Measurements from ENCODE around the gene PIM2. TPM values are rescaled to one million over a fixed set of nuclear protein-coding genes. Genes with fewer than 3 reads are reported as not detected.

PIM2 gene
- polyA plus RNA-seq, 1 of the 3 experiments (the other 2 are of a cell fraction), result 12.3 TPM

DNA sequence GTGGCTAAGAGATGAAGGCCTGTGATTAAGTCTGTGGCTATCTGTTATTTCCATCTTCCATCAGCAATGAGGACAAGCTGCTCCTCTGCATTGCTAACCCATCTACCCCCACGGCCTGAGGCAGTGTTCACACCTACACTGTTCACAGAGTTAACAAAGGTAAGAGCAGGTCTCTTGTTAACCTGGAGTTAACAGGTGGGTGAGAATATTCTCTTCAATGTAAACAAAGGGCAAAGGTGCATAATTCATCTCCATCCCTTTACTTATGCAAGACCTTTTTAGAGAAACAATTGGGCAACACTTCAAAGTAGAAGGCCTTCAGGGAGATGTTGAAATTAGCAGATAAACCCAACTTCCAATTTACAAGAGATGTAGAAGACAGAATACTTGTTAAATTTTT is 10.2 kb downstream of the PIM2 start:
- Histone ChIP-seq H3K79me2 (ENCODE audit: insufficient read depth) (peaks cover 38% of the 10 kb centered on the region), H3K36me3 (replicated peaks in 1 of 2; ENCODE audit: control insufficient read depth in 1 of 2, insufficient read depth in 2 of 2, low read length in 1 of 2) (peaks cover 8 to 43% of the 10 kb centered on the region in 2 experiments), H3K9me2 (no peaks in the 10 kb centered on the region), H3F3A (replicated peaks; ENCODE audit: insufficient read depth) (peaks cover 6% of the 10 kb centered on the region), H3K9ac (no peak overlapping the region), H3K27me3 (ENCODE audit: insufficient read depth) (no peaks in the 10 kb centered on the region), H2AFZ (ENCODE audit: low read depth) (no peak overlapping the region), H3K9me3 (no peaks in the 10 kb centered on the region), H3K4me1 (ENCODE audit: control insufficient read depth in 1 of 2, insufficient read depth in 2 of 2, low read depth in 1 of 2, low read length in 1 of 2) (peaks cover 0 to 15% of the 10 kb centered on the region in 2 experiments; a peak in 1 of 4 replicates), H3K4me3 (ENCODE audit: low read depth in 2 of 2, low read length in 1 of 2) (no peak overlapping the region), H4K20me1 (ENCODE audit: insufficient read depth) (0 out of 2 replicates have a peak, but pooled peaks cover 13% of the 10 kb centered on the region), H3K4me2 (no peak overlapping the region), H3K27ac (ENCODE audit: low read depth in 2 of 2, low read length in 1 of 2) (no peak overlapping the region)
- CTCF ChIA-PET, result no interaction called here
- TF ChIP-seq TAF1 (IDR thresholded peaks at IDR 0.05; ENCODE audit: borderline replicate concordance, low read depth, low read length) (no peak), FOXM1 (IDR thresholded peaks at IDR 0.05; ENCODE audit: low read depth) (no peak), POLR2AphosphoS5 (IDR thresholded peaks at IDR 0.05; ENCODE audit: low read depth, low read length) (no peak), YY1 (IDR thresholded peaks at IDR 0.05; ENCODE audit: low read depth) (no peak), GABPA (IDR thresholded peaks at IDR 0.05; ENCODE audit: low read depth) (no peak), RAD21 (IDR thresholded peaks at IDR 0.05; ENCODE audit: low read length) (no peak)
- TF ChIP-seq, protein P1, sequence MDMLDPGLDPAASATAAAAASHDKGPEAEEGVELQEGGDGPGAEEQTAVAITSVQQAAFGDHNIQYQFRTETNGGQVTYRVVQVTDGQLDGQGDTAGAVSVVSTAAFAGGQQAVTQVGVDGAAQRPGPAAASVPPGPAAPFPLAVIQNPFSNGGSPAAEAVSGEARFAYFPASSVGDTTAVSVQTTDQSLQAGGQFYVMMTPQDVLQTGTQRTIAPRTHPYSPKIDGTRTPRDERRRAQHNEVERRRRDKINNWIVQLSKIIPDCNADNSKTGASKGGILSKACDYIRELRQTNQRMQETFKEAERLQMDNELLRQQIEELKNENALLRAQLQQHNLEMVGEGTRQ (IDR thresholded peaks at IDR 0.05; ENCODE audit: borderline replicate concordance, low read depth, low read length), result no peak
- TF ChIP-seq, protein P2, sequence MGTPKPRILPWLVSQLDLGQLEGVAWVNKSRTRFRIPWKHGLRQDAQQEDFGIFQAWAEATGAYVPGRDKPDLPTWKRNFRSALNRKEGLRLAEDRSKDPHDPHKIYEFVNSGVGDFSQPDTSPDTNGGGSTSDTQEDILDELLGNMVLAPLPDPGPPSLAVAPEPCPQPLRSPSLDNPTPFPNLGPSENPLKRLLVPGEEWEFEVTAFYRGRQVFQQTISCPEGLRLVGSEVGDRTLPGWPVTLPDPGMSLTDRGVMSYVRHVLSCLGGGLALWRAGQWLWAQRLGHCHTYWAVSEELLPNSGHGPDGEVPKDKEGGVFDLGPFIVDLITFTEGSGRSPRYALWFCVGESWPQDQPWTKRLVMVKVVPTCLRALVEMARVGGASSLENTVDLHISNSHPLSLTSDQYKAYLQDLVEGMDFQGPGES (IDR thresholded peaks at IDR 0.05; ENCODE audit: low read depth, low read length), result no peak
- TF ChIP-seq, protein P3, sequence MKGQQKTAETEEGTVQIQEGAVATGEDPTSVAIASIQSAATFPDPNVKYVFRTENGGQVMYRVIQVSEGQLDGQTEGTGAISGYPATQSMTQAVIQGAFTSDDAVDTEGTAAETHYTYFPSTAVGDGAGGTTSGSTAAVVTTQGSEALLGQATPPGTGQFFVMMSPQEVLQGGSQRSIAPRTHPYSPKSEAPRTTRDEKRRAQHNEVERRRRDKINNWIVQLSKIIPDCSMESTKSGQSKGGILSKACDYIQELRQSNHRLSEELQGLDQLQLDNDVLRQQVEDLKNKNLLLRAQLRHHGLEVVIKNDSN (IDR thresholded peaks at IDR 0.05; ENCODE audit: borderline replicate concordance, low read depth), result no peak
- WGBS (ENCODE audit: low lambda C conversion rate), result 92% methylated on average over 1 of the region's 1 CpG
- no peak for DNase-seq
- POLR2A ChIA-PET, result no interaction called here

DNA sequence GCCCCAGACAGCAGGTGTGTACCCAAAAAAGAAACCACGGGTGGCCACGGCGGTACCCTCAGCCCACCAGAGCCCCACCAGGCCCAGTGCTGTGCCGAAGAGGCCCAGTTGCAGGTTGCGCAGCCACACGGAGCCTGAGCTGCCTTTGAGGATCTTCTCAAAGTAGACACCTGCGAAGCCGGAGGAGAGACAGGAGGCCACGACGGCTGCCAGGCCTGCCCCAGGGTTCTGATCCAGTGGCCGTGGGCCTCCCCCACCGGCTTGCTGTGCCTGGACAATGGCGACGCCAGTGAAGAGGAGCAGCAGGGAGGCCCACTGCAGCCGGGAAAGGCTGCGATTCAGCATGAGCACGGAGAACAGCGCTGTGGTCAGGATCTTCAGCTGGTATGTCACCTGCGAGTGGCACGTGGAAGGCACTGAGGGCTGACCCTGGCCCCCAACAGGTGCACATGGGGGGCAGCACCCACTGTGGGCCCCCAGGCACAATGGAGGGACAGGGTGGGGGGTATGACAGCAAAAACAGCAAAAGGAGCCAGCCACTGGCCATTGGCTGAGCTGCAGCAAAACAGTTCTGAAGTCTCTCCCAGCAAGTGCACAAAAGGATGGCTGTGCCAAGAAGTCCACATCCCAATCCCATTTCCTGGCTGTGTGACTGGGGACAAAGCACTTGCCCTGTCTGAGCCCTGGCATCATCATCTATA is 13.6 kb downstream of the PIM2 start:
- H3K9ac ChIP-seq, result no peak overlapping the region
- no peak for TF ChIP-seq RXRA (IDR thresholded peaks at IDR 0.05; ENCODE audit: borderline replicate concordance, low read depth)
- no peak for TF ChIP-seq EP300 (IDR thresholded peaks at IDR 0.05; ENCODE audit: borderline replicate concordance in 1 of 2, low read depth in 1 of 2, low read length in 1 of 2)
- no peak for TF ChIP-seq JUND (IDR thresholded peaks at IDR 0.05)
- no peak for TF ChIP-seq TAF1 (IDR thresholded peaks at IDR 0.05; ENCODE audit: borderline replicate concordance, low read depth, low read length)
- TF ChIP-seq MXI1 (IDR thresholded peaks at IDR 0.05; ENCODE audit: low read depth, low read length), result no peak
- TF ChIP-seq FOSL2 (IDR thresholded peaks at IDR 0.05; ENCODE audit: borderline replicate concordance, low read depth), result no peak
- no peak for TF ChIP-seq ELF1 (IDR thresholded peaks at IDR 0.05)
- TF ChIP-seq EZH2phosphoT487 (IDR thresholded peaks at IDR 0.05; ENCODE audit: borderline replicate concordance, low read depth), result no peak
- no peak for TF ChIP-seq CHD2 (IDR thresholded peaks at IDR 0.05; ENCODE audit: low read length, partially characterized antibody)
- TF ChIP-seq GABPA (IDR thresholded peaks at IDR 0.05; ENCODE audit: low read depth), result no peak
- TF ChIP-seq RFX5 (IDR thresholded peaks at IDR 0.05; ENCODE audit: low read length), result no peak
- no peak for TF ChIP-seq REST (IDR thresholded peaks at IDR 0.05; ENCODE audit: low read depth, low read length)

More for the DNA sequence above, 13.6 kb downstream of the PIM2 start:
- POLR2A ChIA-PET, result no interaction called here
- Histone ChIP-seq H3K79me2 (ENCODE audit: insufficient read depth) (peaks cover 26% of the 10 kb centered on the region), H3K27ac (ENCODE audit: low read depth in 2 of 2, low read length in 1 of 2) (no peak overlapping the region), H3K4me2 (no peak overlapping the region), H3F3A (replicated peaks; ENCODE audit: insufficient read depth) (peaks cover 3% of the 10 kb centered on the region), H2AFZ (ENCODE audit: low read depth) (no peak overlapping the region), H3K4me3 (ENCODE audit: low read depth in 2 of 2, low read length in 1 of 2) (no peak overlapping the region), H4K20me1 (ENCODE audit: insufficient read depth) (0 out of 2 replicates have a peak, but pooled peaks cover 13% of the 10 kb centered on the region), H3K9me2 (no peaks in the 10 kb centered on the region), H3K27me3 (ENCODE audit: insufficient read depth) (no peaks in the 10 kb centered on the region), H3K36me3 (replicated peaks in 1 of 2; ENCODE audit: control insufficient read depth in 1 of 2, insufficient read depth in 2 of 2, low read length in 1 of 2) (peaks cover 8 to 51% of the 10 kb centered on the region in 2 experiments), H3K9me3 (no peaks in the 10 kb centered on the region), H3K4me1 (ENCODE audit: control insufficient read depth in 1 of 2, insufficient read depth in 2 of 2, low read depth in 1 of 2, low read length in 1 of 2) (peaks cover 0 to 7% of the 10 kb centered on the region in 2 experiments; a peak in 1 of 4 replicates)
- 98% methylated on average over 8 of the region's 20 CpGs for WGBS (ENCODE audit: low lambda C conversion rate)
- DNase-seq, result no peak
- CTCF ChIA-PET, result no interaction called here
